HepG2 (cell line): Measurements from ENCODE around the gene ZNF8. TPM values are rescaled to one million over a fixed set of nuclear protein-coding genes. Genes with fewer than 3 reads are reported as not detected.

Experiments used
- ARID5B ChIP-seq: IDR thresholded peaks from 2 replicates; pipeline ENCODE4 v1.4.0; 2020; ENCODE audit warnings: mild to moderate bottlenecking, missing genetic modification reagents
- EEA1 ChIP-seq: sonication (generic); formaldehyde crosslinking; IDR thresholded peaks from 2 replicates; pipeline ENCODE4 v1.5.1; 2020; ENCODE audit warnings: mild to moderate bottlenecking, missing genetic modification reagents, borderline replicate concordance
- ELF1 ChIP-seq: sonication (generic); formaldehyde crosslinking; IDR thresholded peaks from 2 replicates; pipeline ENCODE4 v1.4.0; 2020; ENCODE audit warnings: missing genetic modification reagents
- EZH2 ChIP-seq: conservative IDR thresholded peaks from 2 replicates; pipeline ENCODE4 v1.6.1; 2012; ENCODE audit warnings: mild to moderate bottlenecking, low read depth, low read length, moderate library complexity
- FOSL2 ChIP-seq: sonication (generic); formaldehyde crosslinking; IDR thresholded peaks from 2 replicates; pipeline ENCODE4 v1.4.0; 2020; ENCODE audit warnings: missing genetic modification reagents
- IRX3 ChIP-seq: sonication (generic); formaldehyde crosslinking; IDR thresholded peaks from 2 replicates; pipeline ENCODE4 v1.8.1; 2023; ENCODE audit warnings: mild to moderate bottlenecking, low read depth, missing genetic modification reagents, borderline replicate concordance
- MBD4 ChIP-seq: IDR thresholded peaks from 2 replicates; pipeline ENCODE4 v1.6.1; 2012; ENCODE audit warnings: low read length, inconsistent platforms, borderline replicate concordance
- MED8 ChIP-seq: sonication (generic); formaldehyde crosslinking; IDR thresholded peaks from 2 replicates; pipeline ENCODE4 v1.8.1; 2023; ENCODE audit warnings: mild to moderate bottlenecking, missing genetic modification reagents; ENCODE audit not compliant: insufficient replicate concordance
- PBX3 ChIP-seq: sonication (generic); formaldehyde crosslinking; IDR thresholded peaks from 2 replicates; pipeline ENCODE4 v1.8.1; 2023; ENCODE audit warnings: missing genetic modification reagents, inconsistent platforms, borderline replicate concordance
- SALL1 ChIP-seq: sonication (generic); formaldehyde crosslinking; IDR thresholded peaks from 2 replicates; pipeline ENCODE4 v1.8.0; 2022; ENCODE audit warnings: mild to moderate bottlenecking, missing genetic modification reagents
- TFAP4 ChIP-seq: sonication (generic); IDR thresholded peaks from 2 replicates; pipeline ENCODE4 v1.6.1; 2016; ENCODE audit warnings: low read depth, borderline replicate concordance
- TRIM24 ChIP-seq: sonication (generic); formaldehyde crosslinking; IDR thresholded peaks from 2 replicates; pipeline ENCODE4 v1.8.0; 2022; ENCODE audit warnings: mild to moderate bottlenecking, missing genetic modification reagents
- ZEB1 ChIP-seq: IDR thresholded peaks from 2 replicates; pipeline ENCODE4 v1.6.1; 2012; ENCODE audit warnings: mild to moderate bottlenecking, low read depth, inconsistent platforms; ENCODE audit not compliant: insufficient replicate concordance
- ZNF335 ChIP-seq: sonication (generic); formaldehyde crosslinking; IDR thresholded peaks from 2 replicates; pipeline ENCODE4 v1.4.0; 2020; ENCODE audit warnings: missing genetic modification reagents
- ZNF704 ChIP-seq: sonication (generic); formaldehyde crosslinking; IDR thresholded peaks from 2 replicates; pipeline ENCODE4 v1.8.1; 2023; ENCODE audit warnings: mild to moderate bottlenecking, inconsistent platforms, moderate library complexity, missing genetic modification reagents, borderline replicate concordance
- ZNF709 ChIP-seq: sonication (generic); formaldehyde crosslinking; IDR thresholded peaks from 2 replicates; pipeline ENCODE4 v1.5.0; 2020; ENCODE audit warnings: mild to moderate bottlenecking, missing genetic modification reagents
- ZNF737 ChIP-seq: sonication (generic); formaldehyde crosslinking; IDR thresholded peaks from 2 replicates; pipeline ENCODE4 v1.5.0; 2020; ENCODE audit warnings: missing genetic modification reagents, mild to moderate bottlenecking, borderline replicate concordance
- ZSCAN9 ChIP-seq: IDR thresholded peaks from 2 replicates; pipeline ENCODE4 v1.6.1; 2016; ENCODE audit warnings: borderline replicate concordance
- ZUFSP ChIP-seq: sonication (generic); formaldehyde crosslinking; IDR thresholded peaks from 2 replicates; pipeline ENCODE4 v1.9.0; 2021; ENCODE audit warnings: missing genetic modification reagents, mild to moderate bottlenecking, borderline replicate concordance
- polyA plus RNA-seq, 8 experiments: library from polyadenylated mRNA; depleted of rRNA in 3 of 8; stranded (reverse) in 7 of 8; unstranded in 1 of 8; fragments of >200 nt; fragmentation: Illumina TruSeq in 4 of 8; extraction: Trizol in 4 of 8; gene quantifications; 2 replicates each; pipeline versions ENCODE4 v1.2.1 to v1.2.3, GENCODE V29; 2011 to 2016; ENCODE audit warnings: low read depth in 4 of 8, missing spikeins in 1 of 8, mixed read lengths in 1 of 8; ENCODE audit not compliant: insufficient read depth in 1 of 8
- total RNA-seq, 5 experiments: library from RNA; depleted of rRNA; stranded (reverse); fragments of >200 nt; fragmentation: Illumina TruSeq; extraction: Trizol; gene quantifications; 2 replicates each; pipeline ENCODE4 v1.2.3, GENCODE V29; 2016; ENCODE audit warnings: low read depth in 1 of 5

Gene ZNF8
- total and polyA plus RNA-seq, 2 of the 13 experiments (the other 11 are each of a cell fraction or from before 2014, with no cell fraction given) = 3.1 to 3.3 TPM

- TF ChIP-seq ZNF709 = peak; percentile 88
- no peak for TF ChIP-seq TRIM24
- no peak for TF ChIP-seq ZSCAN9 (CRISPR knock-in tag)
- peak; percentile 79 for TF ChIP-seq SALL1 (CRISPR knock-in tag)
- no peak for TF ChIP-seq MBD4
- TF ChIP-seq TFAP4 = no peak
- no peak for TF ChIP-seq ZNF704 (CRISPR knock-in tag)
- TF ChIP-seq ZUFSP (CRISPR knock-in tag) = no peak
- TF ChIP-seq PBX3 (CRISPR knock-in tag) = no peak
- no peak for TF ChIP-seq IRX3 (CRISPR knock-in tag)
- no peak for TF ChIP-seq EEA1
- no peak for TF ChIP-seq MED8 (CRISPR knock-in tag)
- TF ChIP-seq FOSL2 (CRISPR knock-in tag) = peak; percentile 48; the same call in 1 of the 2 replicates
- TF ChIP-seq ZNF335 (CRISPR knock-in tag) = peak; percentile 7; the same call in 1 of the 2 replicates
- peak; percentile 55 for TF ChIP-seq ARID5B (CRISPR knock-in tag)
- TF ChIP-seq ZNF737 (CRISPR knock-in tag) = no peak; the same call in 1 of the 2 replicates
- no peak for TF ChIP-seq EZH2
- TF ChIP-seq ZEB1 = no peak
- no peak; the same call in 1 of the 2 replicates for TF ChIP-seq ELF1 (CRISPR knock-in tag)
Measured at GRCh38 chr19:58278541-58279041, at the start of gene ZNF8 (continued).
